CD4-positive, alpha-beta T cell treated with Interleukin-4 for 4 hours (primary cell): ENCODE measurements around the gene PPP1R17.
A peak's percentile ranks its signal among the peaks of the same experiment; 100 is the strongest.

ENCODE experiments used
- DNase-seq: peaks from one replicate; pipeline ENCODE4 v3.0.0-alpha.2; 2020

The PPP1R17 gene

GRCh38 chr7:31702354-31702753 is 15.3 kb downstream of the PPP1R17 start:
- no peak for DNase-seq

DNA sequence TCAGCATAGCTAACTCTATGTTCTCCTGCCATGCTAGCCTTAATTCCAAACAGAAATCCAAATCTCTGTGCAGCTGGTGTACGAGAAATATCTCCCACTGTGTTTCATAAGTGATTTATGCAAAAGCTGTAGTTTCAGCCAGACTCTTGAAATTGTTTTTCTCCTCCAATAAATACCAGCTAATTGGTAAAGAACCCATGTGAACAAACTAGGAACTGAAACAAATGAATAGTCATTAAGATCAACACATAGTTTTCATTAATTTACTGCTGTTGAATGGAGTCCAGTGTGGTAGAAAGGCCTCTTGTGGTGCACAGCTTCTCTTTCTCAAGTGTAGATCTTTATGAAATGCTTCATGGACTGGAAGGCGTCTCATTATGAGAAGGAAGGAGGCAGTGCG is 18.4 kb downstream of the PPP1R17 start:
- no peak for DNase-seq

DNA sequence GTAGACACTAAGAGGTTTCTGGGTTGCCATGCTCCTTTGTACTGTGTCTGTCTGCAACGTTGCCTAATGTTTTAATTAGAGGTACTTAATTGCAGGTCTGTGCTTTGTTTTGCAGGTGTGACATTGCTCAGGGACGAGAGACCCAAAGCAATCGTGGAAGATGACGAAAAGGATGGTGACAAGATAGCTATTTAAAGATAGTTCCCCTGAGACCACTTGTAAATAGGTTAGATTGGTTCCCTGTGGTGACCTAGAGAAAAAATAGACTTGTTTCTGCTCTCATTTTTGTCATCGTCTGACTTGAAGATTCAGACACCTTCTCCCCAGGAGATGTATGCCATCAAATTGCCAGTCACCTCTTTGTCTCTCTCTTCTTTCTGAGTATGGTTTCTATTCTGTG is 20.1 kb downstream of the PPP1R17 start:
- DNase-seq, result no peak

DNA sequence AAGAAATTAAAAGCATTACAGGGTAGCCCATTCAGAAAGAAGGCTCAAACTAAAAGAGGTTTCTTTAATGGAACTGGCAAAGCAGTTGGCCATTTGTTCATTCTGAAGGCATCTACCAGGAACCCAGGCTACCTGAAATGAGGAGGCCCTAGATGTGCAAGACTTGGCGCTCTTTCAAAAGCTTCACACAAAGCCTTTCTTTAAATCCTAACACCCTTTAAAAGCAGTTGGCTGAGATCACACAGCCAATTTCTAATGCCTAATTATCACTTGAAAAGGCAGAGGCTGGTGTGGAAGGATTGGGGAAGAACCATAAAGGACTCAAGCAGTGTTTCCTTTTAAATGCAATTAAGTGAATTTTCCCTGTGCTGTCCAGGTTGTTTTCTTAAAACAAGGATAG is 23.2 kb downstream of the PPP1R17 start:
- DNase-seq, result no peak

DNA sequence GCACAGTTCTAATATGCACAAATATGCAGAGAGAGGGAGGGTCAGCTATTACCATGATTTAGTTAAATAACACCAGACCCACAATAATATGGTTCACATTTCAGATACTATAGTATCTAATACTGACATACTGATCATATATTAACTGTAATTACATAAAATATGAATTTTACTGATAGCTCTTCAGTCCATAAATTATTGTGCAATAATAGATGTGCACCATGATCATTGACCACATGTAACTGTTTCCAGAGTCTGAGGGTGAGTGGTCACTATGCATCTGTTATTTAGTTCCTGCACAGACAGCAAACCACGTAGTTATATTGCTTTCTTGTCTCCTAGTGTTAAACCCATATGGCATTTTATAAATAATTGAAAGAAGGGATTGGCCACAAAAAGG is 29.3 kb downstream of the PPP1R17 start:
- no peak for DNase-seq

DNA sequence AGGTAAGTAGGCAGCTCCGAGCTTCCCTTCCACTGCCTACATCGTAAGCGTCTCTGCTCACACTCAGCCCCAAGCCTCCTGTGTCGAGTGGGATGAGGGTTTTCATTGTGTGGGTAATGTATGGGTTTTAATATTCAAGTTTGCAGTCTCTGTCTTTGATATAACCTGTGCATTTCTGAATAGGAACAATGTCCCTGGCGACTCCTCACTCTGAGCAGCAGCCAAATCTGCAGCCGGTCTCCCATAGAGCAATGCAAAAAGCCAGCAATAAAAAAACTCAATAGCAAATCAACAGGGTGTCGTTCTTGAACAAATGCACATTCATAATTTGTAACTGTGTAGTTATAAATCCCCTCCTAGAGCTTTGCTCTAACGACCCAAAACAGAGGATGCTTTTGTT is 33.4 kb downstream of the PPP1R17 start:
- DNase-seq, result no peak

- no peak for DNase-seq
Measured at GRCh38 chr7:31724696-31725095, 37.7 kb downstream of the PPP1R17 start.

GRCh38 chr7:31729195-31729804 is 42.3 kb downstream of the PPP1R17 start:
- no peak for DNase-seq

DNA sequence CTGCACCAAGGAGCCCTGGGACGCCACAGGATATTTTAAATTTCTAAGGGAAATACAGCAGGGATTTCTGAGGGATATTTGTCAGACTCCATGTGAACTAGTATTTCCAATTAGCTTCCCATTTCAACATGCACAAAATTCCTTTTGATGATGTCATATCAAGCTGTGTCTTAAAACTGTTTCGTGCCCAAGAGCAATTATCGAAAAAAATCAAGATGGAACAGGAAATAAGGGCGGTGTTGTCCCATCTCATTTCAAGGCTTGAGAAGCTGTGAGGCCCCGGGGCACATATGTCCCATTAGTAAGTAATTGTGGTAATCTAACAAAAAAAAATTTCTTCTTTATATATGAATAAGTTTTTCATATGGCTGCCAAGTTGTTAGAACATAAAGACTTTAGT is 47.4 kb downstream of the PPP1R17 start:
- DNase-seq, result no peak

DNA sequence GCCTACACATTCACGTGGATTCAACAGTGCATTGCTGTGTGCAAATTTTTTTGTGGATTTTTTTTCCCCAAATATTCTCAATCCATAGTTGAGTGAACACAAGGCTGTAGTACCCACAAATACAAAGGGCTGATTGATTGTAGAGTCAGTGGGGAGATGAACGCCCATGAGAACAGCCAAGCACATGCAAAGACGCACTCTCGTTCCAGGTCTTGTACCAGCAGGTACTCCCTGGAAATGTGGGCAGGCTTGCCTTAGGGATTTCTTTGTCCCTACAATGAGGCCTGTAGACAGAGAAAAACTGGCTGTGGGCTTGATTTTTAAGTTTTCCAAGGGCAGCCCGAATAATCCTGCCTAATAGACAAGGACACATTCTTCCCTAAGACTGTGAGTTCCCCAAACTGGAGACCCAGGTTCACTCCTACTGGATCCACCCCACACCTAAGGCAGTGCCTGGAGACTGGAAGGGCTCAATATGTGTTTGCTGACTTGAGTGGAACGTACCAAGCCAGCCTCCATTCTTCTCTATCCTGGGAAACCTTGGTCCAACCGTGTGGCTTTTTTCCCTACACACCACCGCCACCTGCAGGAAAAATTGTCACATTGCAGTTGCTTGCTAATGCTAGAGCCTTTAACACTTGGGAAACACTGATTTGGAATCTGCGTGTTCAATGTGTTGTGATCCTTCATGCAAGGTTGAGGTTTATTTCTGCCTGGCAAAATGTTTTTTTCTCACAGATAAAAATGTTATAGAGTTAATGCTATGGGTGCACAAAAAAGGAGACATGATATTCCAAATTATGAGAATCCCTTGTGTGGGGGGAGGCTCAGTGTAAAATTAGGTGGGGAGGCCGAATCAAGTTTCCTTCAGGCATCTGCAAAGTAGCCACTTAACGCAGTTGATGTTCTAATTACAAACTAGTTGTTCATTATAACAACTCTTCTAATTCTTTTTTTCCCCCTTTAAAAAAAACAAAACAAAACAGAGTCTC is 49.3 kb downstream of the PPP1R17 start:
- no peak for DNase-seq

DNA sequence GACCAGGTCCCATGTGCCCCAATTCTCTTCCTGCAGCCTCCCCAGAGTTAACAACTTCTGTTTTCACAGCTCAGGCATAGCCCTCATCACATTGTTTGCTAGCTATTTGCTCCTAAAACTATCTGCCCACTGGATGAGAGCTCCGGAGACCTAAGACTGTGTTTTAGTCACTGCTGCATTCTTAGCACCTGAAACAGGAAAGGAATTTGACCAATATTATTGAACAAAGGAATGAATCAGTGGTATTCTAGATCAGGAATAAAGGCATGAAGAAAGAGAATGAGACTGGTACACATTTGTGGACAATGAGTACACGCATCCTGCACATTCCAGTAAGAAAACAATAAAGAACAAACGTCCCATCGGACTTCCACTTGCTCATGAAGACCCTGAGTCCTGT is 54.8 kb downstream of the PPP1R17 start:
- no peak for DNase-seq

GRCh38 chr7:31744294-31744874 is 57.4 kb downstream of the PPP1R17 start:
- DNase-seq, result peak; percentile 27

- DNase-seq, result no peak
Measured at GRCh38 chr7:31747553-31747952, 60.5 kb downstream of the PPP1R17 start.

- no peak for DNase-seq
Measured at GRCh38 chr7:31748084-31748483, 61.1 kb downstream of the PPP1R17 start.

DNA sequence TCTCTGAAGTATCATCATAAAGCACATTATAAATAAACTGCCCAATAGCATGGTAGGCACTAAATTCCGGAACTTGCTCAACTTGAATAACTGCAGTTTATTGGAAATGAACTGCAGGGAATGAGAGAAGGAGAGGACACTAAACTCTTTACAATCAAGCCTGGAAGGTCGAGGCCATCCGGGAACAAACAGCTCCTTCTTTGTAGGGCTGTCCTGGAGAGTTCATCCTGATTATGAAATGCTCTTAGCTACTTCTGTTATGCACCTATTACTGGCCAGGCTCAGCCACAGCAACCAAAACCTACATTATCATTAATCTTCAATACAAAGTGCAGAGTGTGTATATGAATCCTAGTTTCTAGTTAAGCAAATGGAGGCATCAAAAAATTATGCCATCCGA is 64.7 kb downstream of the PPP1R17 start:
- no peak for DNase-seq
